ENCODE results near the gene CYP2E1. TPM values are rescaled to one million over a fixed set of nuclear protein-coding genes. Genes with fewer than 3 reads are reported as not detected.

CYP2E1 gene
- total and polyA plus RNA-seq, 2 of the 13 experiments (the other 11 are each of a cell fraction or from before 2014, with no cell fraction given): 0.27 to 0.63 TPM

GRCh38 chr10:133520193-133520738 lies 6.9 kb upstream of the CYP2E1 start (continued):
- TF ChIP-seq AHDC1 (CRISPR knock-in tag; IDR thresholded peaks at IDR 0.05; ENCODE audit: borderline replicate concordance): peak; percentile 61; the same call in 1 of the 2 replicates
- TF ChIP-seq ZBTB26 (CRISPR knock-in tag; IDR thresholded peaks at IDR 0.05; ENCODE audit: borderline replicate concordance): no peak
- peak; percentile 69; the same call in 1 of the 2 replicates for TF ChIP-seq MXD3 (CRISPR knock-in tag; IDR thresholded peaks at IDR 0.05)
- TF ChIP-seq HNRNPLL (IDR thresholded peaks at IDR 0.05; ENCODE audit: low read depth, low read length, poor library complexity, severe bottlenecking): peak; percentile 69
- TF ChIP-seq MIER2 (CRISPR knock-in tag; IDR thresholded peaks at IDR 0.05): peak; percentile 81
- TF ChIP-seq ZBTB14 (CRISPR knock-in tag; IDR thresholded peaks at IDR 0.05): 0 out of 2 replicates have a peak, but pooled peaks have one; percentile 23
- no peak for TF ChIP-seq ZNF20 (CRISPR knock-in tag; IDR thresholded peaks at IDR 0.05)
- TF ChIP-seq MED1 (CRISPR knock-in tag; IDR thresholded peaks at IDR 0.05): peak; percentile 53; the same call in 1 of the 2 replicates
- TF ChIP-seq ZBTB20 (CRISPR knock-in tag; IDR thresholded peaks at IDR 0.05; ENCODE audit: borderline replicate concordance, low read depth): no peak
- TF ChIP-seq FOSL1 (CRISPR knock-in tag; IDR thresholded peaks at IDR 0.05; ENCODE audit: borderline replicate concordance): no peak
- no peak for TF ChIP-seq ZNF34 (CRISPR knock-in tag; IDR thresholded peaks at IDR 0.05; ENCODE audit: borderline replicate concordance)
- TF ChIP-seq GABPA (IDR thresholded peaks at IDR 0.05; ENCODE audit: low read depth, low read length): peak; percentile 83
- peak; percentile 90 for TF ChIP-seq GABPA (CRISPR knock-in tag; IDR thresholded peaks at IDR 0.05; ENCODE audit: low read depth)
- TF ChIP-seq ARNT2 (CRISPR knock-in tag; IDR thresholded peaks at IDR 0.05; ENCODE audit: low read depth): no peak
- TF ChIP-seq NFKB2 (CRISPR knock-in tag; IDR thresholded peaks at IDR 0.05; ENCODE audit: borderline replicate concordance): peak; percentile 77; the same call in 1 of the 2 replicates
- TF ChIP-seq GABPB1 (CRISPR knock-in tag; IDR thresholded peaks at IDR 0.05): peak; percentile 96
- 0 out of 2 replicates have a peak, but pooled peaks have one; percentile 8 for TF ChIP-seq NR2F6 (IDR thresholded peaks at IDR 0.05)
- peak; percentile 58 for TF ChIP-seq NR2F6 (CRISPR knock-in tag; IDR thresholded peaks at IDR 0.05)
